ENCODE measurements around the gene TREM1.

TREM1 gene

DNA sequence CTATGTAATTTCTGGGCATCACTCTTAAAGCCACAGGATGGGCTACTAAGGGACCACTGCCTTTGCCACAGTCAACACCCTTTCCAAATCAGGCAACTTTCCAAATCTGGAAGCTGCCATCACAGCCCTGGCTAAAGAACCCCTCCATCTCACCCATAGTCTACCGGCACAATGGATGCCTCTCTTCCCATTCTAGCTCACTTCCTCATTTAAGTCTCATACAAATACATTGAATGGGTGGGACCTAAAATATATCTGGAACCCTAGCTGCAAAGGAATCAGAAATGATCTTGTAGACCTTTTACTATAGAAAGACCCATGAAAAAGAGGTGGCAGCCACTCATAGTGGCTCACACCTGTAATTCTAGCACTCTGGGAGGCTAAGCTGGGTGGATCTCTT is 61.7 kb downstream of the TREM1 start:
- TF ChIP-seq, protein P1, sequence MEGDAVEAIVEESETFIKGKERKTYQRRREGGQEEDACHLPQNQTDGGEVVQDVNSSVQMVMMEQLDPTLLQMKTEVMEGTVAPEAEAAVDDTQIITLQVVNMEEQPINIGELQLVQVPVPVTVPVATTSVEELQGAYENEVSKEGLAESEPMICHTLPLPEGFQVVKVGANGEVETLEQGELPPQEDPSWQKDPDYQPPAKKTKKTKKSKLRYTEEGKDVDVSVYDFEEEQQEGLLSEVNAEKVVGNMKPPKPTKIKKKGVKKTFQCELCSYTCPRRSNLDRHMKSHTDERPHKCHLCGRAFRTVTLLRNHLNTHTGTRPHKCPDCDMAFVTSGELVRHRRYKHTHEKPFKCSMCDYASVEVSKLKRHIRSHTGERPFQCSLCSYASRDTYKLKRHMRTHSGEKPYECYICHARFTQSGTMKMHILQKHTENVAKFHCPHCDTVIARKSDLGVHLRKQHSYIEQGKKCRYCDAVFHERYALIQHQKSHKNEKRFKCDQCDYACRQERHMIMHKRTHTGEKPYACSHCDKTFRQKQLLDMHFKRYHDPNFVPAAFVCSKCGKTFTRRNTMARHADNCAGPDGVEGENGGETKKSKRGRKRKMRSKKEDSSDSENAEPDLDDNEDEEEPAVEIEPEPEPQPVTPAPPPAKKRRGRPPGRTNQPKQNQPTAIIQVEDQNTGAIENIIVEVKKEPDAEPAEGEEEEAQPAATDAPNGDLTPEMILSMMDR (IDR thresholded peaks at IDR 0.05; ENCODE audit: low read length) = no peak
- TF ChIP-seq EZH2 (IDR thresholded peaks at IDR 0.05; ENCODE audit: borderline replicate concordance, low read length) = no peak
- no peaks in the 10 kb centered on the region for H3K4me1 ChIP-seq (ENCODE audit: insufficient read depth, low read length, severe bottlenecking)
- H3K9me2 ChIP-seq (ENCODE audit: low read depth, low read length) = no peaks in the 10 kb centered on the region
- H3K27me3 ChIP-seq (ENCODE audit: insufficient read depth, low read length) = no peaks in the 10 kb centered on the region; the same call in 1 of the 2 replicates
- H3K4me3 ChIP-seq (ENCODE audit: low read depth, low read length, poor library complexity, severe bottlenecking) = no peak overlapping the region
- H3K79me2 ChIP-seq (ENCODE audit: insufficient read depth, low read length) = no peaks in the 10 kb centered on the region
- no peaks in the 10 kb centered on the region for H3K9me3 ChIP-seq (ENCODE audit: low read length)
- H2AFZ ChIP-seq (ENCODE audit: low read length) = no peak overlapping the region
- no peak overlapping the region for H3K27ac ChIP-seq (ENCODE audit: low read depth, low read length, poor library complexity, severe bottlenecking)
- H4K20me1 ChIP-seq (ENCODE audit: insufficient read depth, low read length) = no peaks in the 10 kb centered on the region
- no peaks in the 10 kb centered on the region for H3F3A ChIP-seq (ENCODE audit: insufficient read depth, low read length)
- no peak overlapping the region for H3K9ac ChIP-seq (ENCODE audit: low read length)
- H3K36me3 ChIP-seq (ENCODE audit: insufficient read depth, low read length) = no peaks in the 10 kb centered on the region
- no peak overlapping the region for H3K4me2 ChIP-seq (ENCODE audit: low read length)

All from OCI-LY1 (cell line).